Muscle of arm (tissue), 12 donors: ENCODE results near the gene ZDHHC14. TPM values are rescaled to one million over a fixed set of nuclear protein-coding genes. Genes with fewer than 3 reads are reported as not detected.
"Not testable (repeated sequence)": the region's sequence is repeated elsewhere in the genome, so short reads cannot be mapped to it uniquely, and the experiment has no call there.

Experiments used
- DNase-seq: peaks from one replicate; pipeline ENCODE4 v3.0.0-alpha.2; 2013
- polyA plus RNA-seq, 12 donors: library from polyadenylated mRNA; unstranded; fragments of 120-200 nt; gene quantifications; one replicate each; pipeline ENCODE4 v1.2.1, GENCODE V29; 2013; ENCODE audit not compliant: insufficient read length in 12 of 12

Gene ZDHHC14
- polyA plus RNA-seq, 12 donors: 3.9 to 12.8 (median 6.6) TPM; not detected in 1

GRCh38 chr6:157569543-157569942, 188.6 kb downstream of the ZDHHC14 start:
- no peak for DNase-seq

DNA sequence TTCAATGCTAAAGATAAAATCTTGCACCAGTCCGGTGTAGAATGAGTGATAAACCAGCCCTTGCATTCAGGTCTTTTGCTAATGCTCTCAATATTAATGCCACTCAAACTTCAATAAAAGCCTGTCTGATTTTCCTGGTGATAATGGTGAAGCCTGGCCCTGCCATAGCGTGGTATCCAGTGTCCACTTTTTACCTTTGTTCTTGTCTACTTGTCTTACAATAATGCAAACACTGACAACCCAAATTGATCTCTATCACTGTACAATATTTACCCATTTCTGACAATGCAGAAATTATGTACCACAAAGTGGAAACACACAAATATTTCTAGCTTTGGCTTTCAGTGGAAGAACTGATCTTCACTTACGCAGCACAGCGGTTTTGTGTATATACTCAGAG, 189.1 kb downstream of the ZDHHC14 start:
- no peak for DNase-seq

DNA sequence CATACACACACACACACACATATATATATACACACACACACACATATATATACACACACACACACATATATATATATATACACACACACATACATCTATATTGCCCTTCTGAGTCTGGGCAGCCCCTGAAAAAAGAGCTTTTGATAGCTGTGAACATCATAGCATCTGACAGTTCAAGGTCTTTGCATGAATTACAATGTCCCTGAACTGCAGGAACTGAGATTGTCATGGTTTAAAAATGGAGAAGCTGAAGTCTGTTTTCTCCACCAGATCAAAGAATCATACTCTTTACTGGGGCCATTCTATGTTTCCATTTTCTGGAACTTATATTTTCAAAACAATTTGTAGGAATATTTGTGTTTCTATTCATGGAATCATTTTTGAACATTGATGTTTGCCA, 189.8 kb downstream of the ZDHHC14 start:
- no peak for DNase-seq

- DNase-seq: no peak
These were observed 190.3 kb downstream of the ZDHHC14 start for GRCh38 chr6:157571269-157571668.

GRCh38 chr6:157571950-157572349, 191.0 kb downstream of the ZDHHC14 start:
- no peak for DNase-seq

DNA sequence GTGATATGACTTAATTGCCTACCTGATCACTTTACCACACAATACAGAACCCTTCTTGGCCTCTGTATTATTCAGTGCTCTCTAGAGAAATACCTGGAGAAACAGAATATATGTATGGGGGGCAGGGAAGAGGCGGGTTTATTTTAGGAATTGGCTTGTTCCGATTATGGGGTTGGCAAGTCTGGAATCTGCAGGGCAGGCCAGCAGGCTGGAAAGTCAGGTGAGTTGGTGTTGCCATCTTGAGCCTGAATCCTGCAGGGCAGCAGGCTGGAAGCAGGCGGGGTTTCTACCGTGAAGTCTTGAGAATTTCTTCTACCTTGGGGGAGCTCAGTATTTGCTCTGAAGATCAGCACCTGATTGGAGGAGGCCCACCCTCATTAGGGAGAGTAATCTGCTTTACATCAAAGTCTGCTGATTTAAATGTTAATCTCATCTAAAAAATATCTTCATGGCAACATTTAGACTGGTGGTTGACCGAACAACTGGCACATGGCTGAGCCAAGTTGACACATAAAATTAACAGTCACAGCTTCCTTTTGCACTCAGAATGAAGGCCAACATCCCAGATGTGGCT, 193.9 kb downstream of the ZDHHC14 start:
- no peak for DNase-seq

DNA sequence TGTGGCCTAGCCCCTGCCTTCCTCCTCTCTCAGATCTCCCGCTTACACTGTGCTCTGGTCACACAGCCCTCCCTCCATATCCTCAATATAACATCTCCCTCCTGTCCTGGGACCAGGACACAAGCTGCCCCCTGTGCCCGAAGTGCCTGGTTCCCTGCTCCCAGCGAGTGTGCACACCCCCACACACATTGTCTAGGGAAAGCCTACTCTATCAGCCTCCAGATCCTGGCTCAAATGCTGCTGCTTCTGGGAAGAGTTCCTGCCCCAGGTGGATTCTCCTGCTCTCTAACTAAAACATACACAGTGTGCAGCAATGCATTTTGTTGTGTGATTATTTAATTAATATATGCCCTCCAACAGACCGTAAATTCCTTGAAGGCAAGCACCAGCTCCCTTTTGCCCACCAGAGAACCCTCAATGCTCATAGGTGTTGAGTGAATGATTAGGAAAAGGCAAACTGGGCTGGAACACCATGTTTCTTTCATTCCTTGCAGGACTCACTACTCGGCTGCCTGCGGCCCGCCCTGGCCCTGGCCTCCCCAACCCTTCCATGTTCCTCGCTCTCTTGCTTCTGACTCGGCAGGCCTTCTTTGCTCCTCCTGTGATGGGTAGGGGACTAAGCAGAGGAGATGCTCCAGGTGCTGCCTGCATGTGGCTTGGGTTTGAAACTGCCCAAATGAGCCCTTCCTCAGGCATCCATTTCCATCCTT, 194.6 kb downstream of the ZDHHC14 start:
- DNase-seq: no peak

DNA sequence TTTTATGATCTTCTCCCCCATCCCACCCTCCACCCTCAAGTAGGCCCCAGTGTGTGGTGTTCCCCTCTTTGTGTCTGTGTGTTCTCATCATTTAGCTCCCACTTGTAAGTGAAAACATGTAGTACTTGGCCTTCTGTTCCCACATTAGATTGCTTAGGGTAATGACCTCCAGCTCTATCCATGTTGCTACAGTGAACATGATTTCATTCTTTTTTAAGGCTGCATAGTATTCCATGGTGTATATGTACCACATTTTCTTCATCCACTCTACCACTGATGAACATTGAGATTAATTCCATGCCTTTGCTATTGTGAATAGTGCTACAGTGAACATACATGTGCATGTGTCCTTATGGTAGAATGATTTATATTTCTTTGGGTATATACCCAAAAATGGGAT, 196.0 kb downstream of the ZDHHC14 start:
- DNase-seq: not testable (repeated sequence)

GRCh38 chr6:157578527-157578926, 197.5 kb downstream of the ZDHHC14 start:
- DNase-seq: not testable (repeated sequence)

DNA sequence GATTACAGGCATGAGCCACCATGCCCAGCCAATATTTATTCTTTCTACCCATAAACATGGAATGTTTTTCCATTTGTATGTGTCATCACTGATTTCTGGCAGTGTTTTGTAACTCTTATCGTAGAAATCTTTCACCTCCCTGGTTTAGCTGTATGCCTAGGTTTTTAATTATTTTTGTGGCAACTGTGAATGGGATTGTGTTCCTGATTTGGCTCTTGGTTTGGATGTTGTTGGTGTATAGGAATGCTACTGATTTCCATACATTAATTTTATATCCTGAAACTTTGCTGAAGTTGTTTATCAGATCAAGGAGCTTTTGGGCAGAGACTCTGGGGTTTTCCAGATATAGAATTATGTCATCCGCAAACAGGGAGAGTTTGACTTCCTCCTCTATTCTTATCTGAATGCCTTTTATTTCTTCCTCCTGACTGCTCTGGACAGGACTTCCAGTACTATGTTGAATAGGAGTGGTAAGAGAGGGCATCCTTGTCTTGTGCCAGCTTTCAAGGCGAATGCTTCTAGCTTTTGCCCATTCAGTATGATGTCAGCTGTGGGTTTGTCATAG, 198.6 kb downstream of the ZDHHC14 start:
- no peak for DNase-seq

DNA sequence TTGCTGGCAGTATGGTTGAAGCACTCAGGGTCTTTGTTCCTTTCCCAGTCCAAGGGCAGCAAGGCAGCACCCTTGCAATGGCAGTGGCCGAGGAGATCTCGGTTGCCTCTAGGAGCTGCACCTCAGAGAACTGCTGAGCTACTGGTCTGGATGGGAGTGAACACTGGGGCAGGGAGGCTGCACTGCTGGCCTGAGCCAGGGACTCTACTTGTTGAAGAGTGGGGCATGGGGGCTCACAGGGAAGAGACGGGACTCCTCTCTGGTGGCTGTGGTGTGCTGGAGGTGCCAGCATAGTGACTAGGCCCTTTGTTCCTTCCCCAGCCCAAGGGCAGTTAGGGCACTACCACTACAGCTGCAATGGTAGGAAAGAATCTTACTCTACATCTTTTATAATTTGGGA, 203.0 kb downstream of the ZDHHC14 start:
- no peak for DNase-seq

GRCh38 chr6:157585274-157586087, 204.5 kb downstream of the ZDHHC14 start:
- DNase-seq: no peak

GRCh38 chr6:157586088-157586414, 205.1 kb downstream of the ZDHHC14 start:
- DNase-seq: no peak

DNA sequence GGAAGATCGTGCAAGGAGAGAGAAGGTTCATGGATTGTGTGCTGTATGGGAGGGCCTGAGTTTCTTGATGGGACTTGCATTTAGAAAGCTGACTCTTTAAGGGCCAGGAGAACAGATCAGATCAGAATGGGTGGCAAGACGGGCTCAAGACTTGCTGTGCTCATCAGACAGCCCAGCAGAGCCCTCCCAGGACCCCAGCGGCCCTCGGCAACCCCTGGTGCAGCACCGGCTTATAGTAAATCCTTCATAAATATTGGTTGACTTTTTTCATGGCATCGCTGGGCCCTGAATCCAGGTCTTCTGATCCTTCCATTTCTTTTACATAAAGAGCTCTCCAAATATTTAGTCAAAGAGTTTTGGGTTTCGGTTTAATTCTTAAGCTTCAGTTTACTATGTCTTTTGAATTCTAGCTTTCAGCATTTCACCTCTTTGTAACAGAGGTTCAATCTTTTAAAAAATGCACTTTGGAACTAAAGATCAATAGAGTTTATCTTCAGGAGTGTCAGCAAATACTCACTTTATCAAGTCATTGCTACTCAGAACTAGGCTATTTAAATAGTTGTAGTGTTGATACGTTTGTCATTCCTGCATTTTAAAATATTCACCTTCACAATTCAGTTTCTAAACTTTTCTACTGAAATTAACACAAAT, 205.6 kb downstream of the ZDHHC14 start:
- DNase-seq: no peak

DNA sequence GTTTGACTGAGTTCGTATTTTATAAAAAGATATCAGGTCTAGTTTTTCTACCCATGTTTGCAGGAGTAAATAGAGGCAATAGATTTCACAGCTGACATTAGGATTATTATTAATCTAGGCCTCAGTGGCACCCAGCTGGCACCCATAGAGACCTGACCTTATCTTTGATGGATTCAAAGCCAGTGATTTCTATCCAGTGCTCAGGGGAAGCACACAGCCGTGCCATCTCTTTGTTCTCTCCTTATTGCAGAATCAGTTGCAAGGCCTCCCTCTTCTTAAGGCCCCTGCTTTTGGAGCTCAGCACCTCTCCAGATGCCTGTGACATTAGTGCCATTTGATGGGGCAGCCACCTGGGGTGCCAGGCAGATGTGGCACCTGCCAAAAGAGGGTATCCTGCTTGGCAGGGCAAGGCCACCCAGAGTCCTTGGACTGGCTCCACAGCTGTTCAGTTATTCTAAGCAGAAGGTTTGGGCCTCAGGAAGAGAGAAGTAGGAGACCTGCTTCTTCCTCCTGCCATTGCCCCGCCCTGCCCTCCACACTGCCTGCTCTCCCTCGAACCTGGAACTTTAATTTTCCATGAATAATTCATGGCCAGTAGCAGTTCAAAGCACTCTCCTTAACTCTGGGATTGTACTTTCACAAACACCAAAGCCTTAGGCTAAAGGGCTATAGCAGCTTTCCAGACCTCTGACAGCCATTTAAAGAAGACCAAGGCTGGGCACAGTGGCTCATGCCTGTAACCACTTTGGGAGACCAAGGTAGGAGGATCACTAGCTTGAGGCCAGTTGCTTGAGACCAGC, 206.3 kb downstream of the ZDHHC14 start:
- no peak for DNase-seq

DNA sequence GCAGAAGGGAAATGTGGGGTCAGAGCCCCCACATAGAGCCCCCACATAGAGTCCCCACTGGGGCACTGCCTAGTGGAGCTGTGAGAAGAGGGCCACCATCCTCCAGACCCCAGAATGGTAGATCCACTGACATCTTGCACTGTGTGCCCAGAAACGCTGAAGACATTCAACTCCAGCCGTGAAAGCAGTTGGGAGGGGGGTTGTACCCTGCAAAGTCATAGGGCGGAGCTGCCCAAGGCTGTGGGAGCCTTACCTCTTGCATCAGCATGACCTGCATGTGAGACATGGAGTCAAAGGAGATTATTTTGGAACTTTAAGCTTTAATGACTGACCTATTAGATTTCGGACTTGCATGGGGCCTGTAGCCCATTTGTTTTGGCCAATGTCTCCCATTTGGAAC, 209.7 kb downstream of the ZDHHC14 start:
- not testable (repeated sequence) for DNase-seq

DNA sequence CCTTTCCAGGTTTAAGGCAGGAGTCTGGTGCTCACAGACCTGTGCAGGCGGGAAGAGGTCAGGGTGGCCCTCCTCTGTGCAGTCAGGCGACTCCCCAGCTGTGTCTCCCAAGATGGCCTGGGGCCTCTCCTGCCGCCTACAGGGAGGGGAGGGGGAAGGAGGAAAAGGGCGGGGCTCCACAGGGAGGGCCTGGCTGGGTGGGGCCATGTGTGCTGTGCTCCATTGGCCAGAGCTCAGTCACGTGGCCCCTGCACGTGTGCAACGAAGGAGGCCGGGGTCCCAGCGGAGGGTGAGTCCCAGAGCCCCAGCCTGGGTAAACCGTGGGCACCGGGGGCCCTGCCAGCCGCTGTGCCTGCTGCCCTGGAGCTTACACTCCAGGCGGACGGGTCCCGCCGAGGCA, 211.6 kb downstream of the ZDHHC14 start:
- DNase-seq: no peak

DNA sequence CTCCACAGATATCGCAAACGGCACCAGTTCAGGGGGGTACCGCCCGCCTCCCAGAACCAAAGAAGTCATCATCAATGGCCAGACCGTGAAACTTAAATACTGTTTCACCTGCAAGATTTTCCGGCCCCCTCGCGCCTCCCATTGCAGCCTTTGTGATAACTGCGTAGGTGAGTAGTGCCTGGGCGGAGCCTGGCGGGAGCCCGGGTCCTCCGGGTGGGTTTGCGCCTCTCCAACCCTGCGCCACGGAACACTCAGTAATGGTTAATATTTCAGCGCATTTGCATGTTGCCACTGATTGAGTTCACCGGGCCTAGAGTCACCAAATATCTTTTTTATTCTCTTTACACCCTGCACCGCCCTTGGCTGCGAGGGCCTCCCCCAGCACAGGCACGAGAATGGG, 212.0 kb downstream of the ZDHHC14 start:
- no peak for DNase-seq

- no peak for DNase-seq
These were observed 212.6 kb downstream of the ZDHHC14 start for GRCh38 chr6:157593596-157593995.

DNA sequence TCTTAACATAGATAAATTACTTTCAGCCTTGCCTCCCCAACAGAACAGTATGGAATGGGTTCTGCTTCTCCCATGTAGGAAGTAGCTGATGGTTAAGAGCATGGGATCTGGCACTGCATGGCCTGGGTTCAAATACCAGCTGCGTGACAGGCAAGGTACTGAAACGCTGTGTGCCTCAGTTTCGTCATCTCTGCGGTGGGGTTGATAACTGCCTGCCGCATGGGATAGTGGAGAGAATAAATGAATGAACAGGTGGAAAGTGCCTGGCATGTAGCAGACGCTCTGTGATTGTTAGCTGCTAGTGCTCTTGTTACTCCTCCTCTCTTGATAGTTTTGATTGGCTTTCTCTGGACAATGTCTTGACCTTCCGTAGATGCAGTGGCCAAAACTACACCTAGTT, 213.3 kb downstream of the ZDHHC14 start:
- no peak for DNase-seq

DNA sequence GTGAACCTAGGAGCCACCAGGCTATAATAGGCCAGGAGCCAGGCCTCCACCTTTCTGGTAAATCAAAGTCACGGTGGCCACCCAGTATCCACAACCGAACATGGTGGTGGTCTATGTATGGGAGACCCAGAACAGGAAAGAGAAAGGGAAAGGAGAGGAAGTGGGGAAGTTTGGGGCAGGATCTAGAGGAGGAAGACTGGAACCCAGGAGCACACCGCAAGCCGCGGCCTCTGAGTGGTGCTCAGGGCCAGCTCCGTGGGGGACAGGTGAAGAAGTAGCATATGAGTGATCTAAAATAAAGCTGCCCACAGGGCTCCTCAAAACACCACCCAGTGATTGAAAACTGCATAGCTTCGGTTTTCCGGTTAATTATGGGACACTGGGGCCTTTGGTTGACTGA, 214.8 kb downstream of the ZDHHC14 start:
- DNase-seq: no peak
